IMR-90 (cell line): ENCODE data around the gene PLA2G2F. TPM values are rescaled to one million over a fixed set of nuclear protein-coding genes. Genes with fewer than 3 reads are reported as not detected.

ENCODE experiments used
- ATAC-seq: fragments of 200-7000 bp; cut with Tn5 transposase; 2 replicates; pipeline ENCODE4 v1.9.1; 2020; ENCODE audit warnings: low read depth, mild to moderate bottlenecking, moderate library complexity
- BruUV-seq: library from RNA; stranded (reverse); fragments of 400-500 nt; replicated peaks from 2 replicates; lab custom pipeline; 2021; lab: Mats Ljungman, UMichigan
- CTCF ChIA-PET: fragments of 300-600 bp; formaldehyde crosslinking; extraction: SDS; loops from one replicate; lab custom pipeline; 2021; ENCODE audit warnings: antibody characterized with exemption; lab: Yijun Ruan, JAX
- POLR2A ChIA-PET: fragments of 300-600 bp; sonication (Branson Sonifier 250); formaldehyde crosslinking; loops from one replicate; lab custom pipeline; 2022; ENCODE audit warnings: antibody characterized with exemption; ENCODE audit not compliant: unreplicated experiment; lab: Charles Lee
- DNase-seq: peaks from one replicate; pipeline ENCODE4 v3.0.0; 2013
- H2AFZ ChIP-seq: replicated peaks from 2 replicates; pipeline ENCODE3; 2013; ENCODE audit warnings: low read length, mild to moderate bottlenecking; ENCODE audit not compliant: poor library complexity
- H2AK5ac ChIP-seq: 2 replicates; pipeline ENCODE4 v1.6.1; 2013; ENCODE audit warnings: low read depth, low read length, inconsistent platforms
- H2AK9ac ChIP-seq: replicated peaks from 2 replicates; pipeline ENCODE3; 2013; ENCODE audit warnings: mild to moderate bottlenecking, low read depth, low read length, moderate library complexity; ENCODE audit not compliant: poor library complexity
- H2BK120ac ChIP-seq: 2 replicates; pipeline ENCODE4 v1.6.1; 2013; ENCODE audit warnings: low read depth, low read length, inconsistent platforms
- H2BK15ac ChIP-seq: 3 replicates; pipeline ENCODE4 v1.6.1; 2013; ENCODE audit warnings: low read depth, low read length, inconsistent platforms
- H2BK20ac ChIP-seq: 2 replicates; pipeline ENCODE4 v1.6.1; 2013; ENCODE audit warnings: low read depth, mild to moderate bottlenecking, inconsistent platforms, low read length, moderate library complexity
- H2BK5ac ChIP-seq: 2 replicates; pipeline ENCODE4 v1.6.1; 2013; ENCODE audit warnings: mild to moderate bottlenecking, low read depth, low read length, inconsistent platforms; ENCODE audit not compliant: poor library complexity, severe bottlenecking
- H3K14ac ChIP-seq: replicated peaks from 2 replicates; pipeline ENCODE4 v1.6.1; 2013; ENCODE audit warnings: low read depth, low read length, inconsistent platforms
- H3K18ac ChIP-seq: 2 replicates; pipeline ENCODE4 v1.6.1; 2013; ENCODE audit warnings: low read depth, low read length, control low read depth
- H3K23ac ChIP-seq: 2 replicates; pipeline ENCODE4 v1.6.1; 2013; ENCODE audit warnings: low read depth, low read length, inconsistent platforms
- H3K27ac ChIP-seq: 2 replicates; pipeline ENCODE4 v1.5.1; 2013; ENCODE audit warnings: mild to moderate bottlenecking, control low read depth, low read length; ENCODE audit not compliant: insufficient read depth
- H3K27me3 ChIP-seq: 2 replicates; pipeline ENCODE4 v1.6.1; 2013; ENCODE audit warnings: low read length; ENCODE audit not compliant: control insufficient read depth, insufficient read depth
- H3K36me3 ChIP-seq: 2 replicates; pipeline ENCODE4 v1.6.1; 2013; ENCODE audit warnings: low read length, mixed read lengths; ENCODE audit not compliant: control insufficient read depth, insufficient read depth
- H3K4ac ChIP-seq: 2 replicates; pipeline ENCODE4 v1.6.1; 2013; ENCODE audit warnings: low read depth, low read length, inconsistent platforms
- H3K4me1 ChIP-seq: 2 replicates; pipeline ENCODE4 v1.6.1; 2013; ENCODE audit warnings: low read length, mixed read lengths; ENCODE audit not compliant: control insufficient read depth, insufficient read depth
- H3K4me2 ChIP-seq: 2 replicates; pipeline ENCODE4 v1.6.1; 2013; ENCODE audit warnings: low read depth, mild to moderate bottlenecking, control low read depth, low read length, moderate library complexity
- H3K4me3 ChIP-seq: 2 replicates; pipeline ENCODE4 v1.5.1; 2013; ENCODE audit warnings: low read depth, mild to moderate bottlenecking, control low read depth, low read length, moderate library complexity; ENCODE audit not compliant: insufficient read depth
- H3K56ac ChIP-seq: 2 replicates; pipeline ENCODE4 v1.6.1; 2013; ENCODE audit warnings: low read length, inconsistent platforms; ENCODE audit not compliant: insufficient read depth; ENCODE audit errors: extremely low read depth
- H3K79me1 ChIP-seq, 2 experiments: 2 replicates each; pipeline ENCODE4 v1.6.1; 2013; ENCODE audit warnings: low read length in 2 of 2, inconsistent platforms in 1 of 2, low read depth in 1 of 2
- H3K9ac ChIP-seq: 2 replicates; pipeline ENCODE4 v1.6.1; 2013; ENCODE audit warnings: low read depth, low read length, control low read depth
- H3K9me1 ChIP-seq: 2 replicates; pipeline ENCODE4 v1.6.1; 2013; ENCODE audit warnings: low read length, inconsistent platforms; ENCODE audit not compliant: insufficient read depth
- H3K9me3 ChIP-seq: 2 replicates; pipeline ENCODE4 v1.6.1; 2013; ENCODE audit warnings: low read length; ENCODE audit not compliant: control insufficient read depth, insufficient read depth
- H4K20me1 ChIP-seq: 2 replicates; pipeline ENCODE4 v1.6.1; 2013; ENCODE audit warnings: low read length, inconsistent platforms; ENCODE audit not compliant: insufficient read depth
- H4K5ac ChIP-seq: 2 replicates; pipeline ENCODE4 v1.6.1; 2013; ENCODE audit warnings: mild to moderate bottlenecking, low read depth, low read length, control low read depth
- H4K8ac ChIP-seq, 2 experiments: 2 replicates each; pipeline ENCODE4 v1.6.1; 2013; ENCODE audit warnings: low read depth in 2 of 2, low read length in 2 of 2, control low read depth in 1 of 2, inconsistent platforms in 1 of 2
- H4K91ac ChIP-seq: 2 replicates; pipeline ENCODE4 v1.6.1; 2013; ENCODE audit warnings: low read depth, low read length, inconsistent platforms; ENCODE audit not compliant: insufficient read depth
- BHLHE40 ChIP-seq: fragments of 150-350 bp; IDR thresholded peaks from 2 replicates; pipeline ENCODE4 v1.6.1; 2016; ENCODE audit warnings: mild to moderate bottlenecking, low read depth, low read length
- CEBPB ChIP-seq: IDR thresholded peaks from 2 replicates; pipeline ENCODE4 v1.6.1; 2012; ENCODE audit warnings: low read depth, low read length, improper control_type of control experiment
- CHD1 ChIP-seq: IDR thresholded peaks from 2 replicates; pipeline ENCODE4 v1.6.1; 2012; ENCODE audit warnings: low read depth, low read length, improper control_type of control experiment
- CTCF ChIP-seq: conservative IDR thresholded peaks from 2 replicates; pipeline ENCODE4 v1.5.1; 2012; ENCODE audit warnings: mild to moderate bottlenecking, low read depth, low read length, improper control_type of control experiment
- FOS ChIP-seq: fragments of 150-350 bp; IDR thresholded peaks from 2 replicates; pipeline ENCODE4 v1.6.1; 2016; ENCODE audit warnings: low read depth, low read length
- MAFK ChIP-seq: IDR thresholded peaks from 2 replicates; pipeline ENCODE4 v1.6.1; 2012; ENCODE audit warnings: low read depth, low read length, improper control_type of control experiment
- MAZ ChIP-seq: IDR thresholded peaks from 2 replicates; pipeline ENCODE4 v1.6.1; 2012; ENCODE audit warnings: low read depth, mild to moderate bottlenecking, low read length, improper control_type of control experiment, moderate library complexity, borderline replicate concordance
- MXI1 ChIP-seq: IDR thresholded peaks from 2 replicates; pipeline ENCODE4 v1.6.1; 2012; ENCODE audit warnings: low read depth, mild to moderate bottlenecking, low read length, moderate library complexity, borderline replicate concordance
- NFE2L2 ChIP-seq: fragments of 150-350 bp; IDR thresholded peaks from 2 replicates; pipeline ENCODE4 v1.6.1; 2016; ENCODE audit warnings: low read depth, mild to moderate bottlenecking, low read length
- POLR2A ChIP-seq: IDR thresholded peaks from 2 replicates; pipeline ENCODE4 v1.6.1; 2012; ENCODE audit warnings: mild to moderate bottlenecking, low read depth, low read length
- RAD21 ChIP-seq: IDR thresholded peaks from 2 replicates; pipeline ENCODE4 v1.6.1; 2012; ENCODE audit warnings: low read length, improper control_type of control experiment
- RCOR1 ChIP-seq: IDR thresholded peaks from 2 replicates; pipeline ENCODE4 v1.6.1; 2012; ENCODE audit warnings: mild to moderate bottlenecking, low read length, improper control_type of control experiment; ENCODE audit not compliant: insufficient replicate concordance
- RFX5 ChIP-seq: IDR thresholded peaks from 2 replicates; pipeline ENCODE4 v1.8.0; 2012; ENCODE audit warnings: low read depth, mild to moderate bottlenecking, low read length, moderate library complexity
- SMC3 ChIP-seq: fragments of 150-350 bp; IDR thresholded peaks from 2 replicates; pipeline ENCODE4 v1.6.1; 2016; ENCODE audit warnings: low read depth, mild to moderate bottlenecking, antibody characterized with exemption, low read length, moderate library complexity
- USF2 ChIP-seq: fragments of 150-350 bp; IDR thresholded peaks from 2 replicates; pipeline ENCODE4 v1.6.1; 2017; ENCODE audit warnings: mild to moderate bottlenecking, antibody characterized with exemption, low read length, low read depth
- WGBS, 2 experiments: methylation state at CpG; one replicate each; pipeline versions ENCODE4 v1.1.5 to v1.1.7; 2013; ENCODE audit warnings: missing lambda C conversion rate in 2 of 2; ENCODE audit not compliant: insufficient read length in 1 of 2; ENCODE audit errors: extremely low coverage in 2 of 2; 5-methylcytosine and 5-hydroxymethylcytosine counted together
- dilution Hi-C: fragments of 300-500 bp; cut with HindIII; formaldehyde crosslinking; loops from one replicate; pipeline ENCODE4 v1.14.3; 2018; ENCODE audit warnings: low sequenced_read_pairs; ENCODE audit not compliant: unreplicated experiment
- in situ Hi-C: fragments of 300-500 bp; cut with MboI; formaldehyde crosslinking; loops from 3 replicates; pipeline ENCODE4 v1.14.3; 2019; ENCODE audit warnings: low sequenced_read_pairs, inconsistent platforms, mixed read lengths
- intact Hi-C: fragments of 100-400 bp; cut with micrococcal nuclease; formaldehyde crosslinking; loops from 2 replicates; pipeline ENCODE4 v1.10.0; 2022
- polyA plus RNA-seq, 3 experiments: library from polyadenylated mRNA; depleted of rRNA; stranded (reverse); fragments of >200 nt; gene quantifications; 2 replicates each; pipeline ENCODE4 v1.2.3, GENCODE V29; 2012; ENCODE audit warnings: low replicate concordance in 1 of 3
- total RNA-seq: library from RNA; depleted of rRNA; stranded (reverse); fragments of >200 nt; gene quantifications from 2 replicates; pipeline ENCODE4 v1.2.3, GENCODE V29; 2012
- TF ChIP-seq, protein P1 (sequence below): fragments of 150-350 bp; IDR thresholded peaks from 2 replicates; pipeline ENCODE4 v1.6.1; 2016; ENCODE audit warnings: low read depth, mild to moderate bottlenecking, low read length, moderate library complexity, borderline replicate concordance

Gene PLA2G2F
- total and polyA plus RNA-seq, 2 of the 4 experiments (the other 2 are of a cell fraction) = not detected

GRCh38 chr1:20187813-20188454 lies 48.8 kb downstream of the PLA2G2F start:
- Histone ChIP-seq H2BK5ac (no peak overlapping the region), H4K8ac (no peak overlapping the region), H2AK9ac (no peak overlapping the region), H3K36me3 (no peaks in the 10 kb centered on the region), H3K4ac (no peak overlapping the region), H3K9me3 (no peaks in the 10 kb centered on the region), H3K4me3 (no peak overlapping the region), H2BK20ac (no peak overlapping the region), H3K27ac (no peak overlapping the region), H3K79me1 (no peaks in the 10 kb centered on the region), H3K56ac (no peak overlapping the region), H3K18ac (no peak overlapping the region), H3K23ac (no peak overlapping the region), H2BK15ac (no peak overlapping the region), H3K9me1 (no peaks in the 10 kb centered on the region), H4K5ac (no peak overlapping the region), H3K4me2 (no peak overlapping the region), H3K27me3 (peaks cover 60% of the 10 kb centered on the region), H4K91ac (no peak overlapping the region), H3K9ac (no peak overlapping the region), H2AK5ac (no peak overlapping the region), H2AFZ (no peak overlapping the region), H2BK120ac (no peak overlapping the region), H4K20me1 (no peaks in the 10 kb centered on the region), H3K4me1 (no peaks in the 10 kb centered on the region), H3K14ac (no peak overlapping the region)
- ATAC-seq (no peak), DNase-seq (no peak)
- TF ChIP-seq RCOR1 (no peak), FOS (no peak), POLR2A (no peak), USF2 (no peak), CTCF (no peak), NFE2L2 (no peak), MAFK (no peak), RFX5 (no peak), CEBPB (no peak), SMC3 (no peak), BHLHE40 (no peak), RAD21 (no peak), CHD1 (no peak), MAZ (no peak), MXI1 (no peak)
- TF ChIP-seq, protein P1, sequence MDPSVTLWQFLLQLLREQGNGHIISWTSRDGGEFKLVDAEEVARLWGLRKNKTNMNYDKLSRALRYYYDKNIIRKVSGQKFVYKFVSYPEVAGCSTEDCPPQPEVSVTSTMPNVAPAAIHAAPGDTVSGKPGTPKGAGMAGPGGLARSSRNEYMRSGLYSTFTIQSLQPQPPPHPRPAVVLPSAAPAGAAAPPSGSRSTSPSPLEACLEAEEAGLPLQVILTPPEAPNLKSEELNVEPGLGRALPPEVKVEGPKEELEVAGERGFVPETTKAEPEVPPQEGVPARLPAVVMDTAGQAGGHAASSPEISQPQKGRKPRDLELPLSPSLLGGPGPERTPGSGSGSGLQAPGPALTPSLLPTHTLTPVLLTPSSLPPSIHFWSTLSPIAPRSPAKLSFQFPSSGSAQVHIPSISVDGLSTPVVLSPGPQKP = no peak
- in situ Hi-C loops = no loop called here
- 36% methylated on average over 3 of the region's 4 CpGs; no CpG with 5 or more reads in 1 of the 2 experiments for WGBS, 2 experiments
- intact Hi-C loops = no loop called here
- BruUV-seq = no TSS peak
- CTCF ChIA-PET = interaction anchor here (1.1 to 1.4 kb wide), 2 partner anchors 9 to 10 kb away, joined by 3 to 4 read pairs; no protein-coding TSS in a partner anchor
- dilution Hi-C loops = no loop called here
- POLR2A ChIA-PET = no interaction called here
